MCF 10A (cell line): ENCODE measurements around the gene MAZ. TPM values are rescaled to one million over a fixed set of nuclear protein-coding genes. Genes with fewer than 3 reads are reported as not detected.
A peak's percentile ranks its signal among the peaks of the same experiment; 100 is the strongest.
"Not testable (repeated sequence)": the region's sequence is repeated elsewhere in the genome, so short reads cannot be mapped to it uniquely, and the experiment has no call there.

Experiments
- Bru-seq: library from RNA; stranded (reverse); fragments of 400-500 nt; gene quantifications from one replicate; lab custom pipeline; 2021; lab: Mats Ljungman, UMichigan
- BruChase-seq, 2 experiments: library from RNA; stranded (reverse); fragments of 400-500 nt; gene quantifications; one replicate each; lab custom pipeline; 2021; lab: Mats Ljungman, UMichigan
- BruUV-seq: library from RNA; stranded (reverse); fragments of 400-500 nt; replicated peaks from 2 replicates; lab custom pipeline; 2021; lab: Mats Ljungman, UMichigan
- CTCF ChIA-PET: fragments of 300-600 bp; sonication (Branson Sonifier 250); formaldehyde crosslinking; extraction: SDS; loops from one replicate; lab custom pipeline; 2021; ENCODE audit warnings: antibody characterized with exemption, inconsistent platforms; lab: Yijun Ruan, JAX
- POLR2A ChIA-PET: fragments of 300-600, 350-650 bp; sonication (Branson Sonifier 250); formaldehyde crosslinking; extraction: SDS; loops from one replicate; lab custom pipeline; 2020; ENCODE audit warnings: antibody characterized with exemption, inconsistent platforms; lab: Yijun Ruan, JAX
- DNase-seq: peaks from one replicate; pipeline ENCODE4 v3.0.0-alpha.2; 2018; ENCODE audit not compliant: unreplicated experiment
- H3K27ac Mint-ChIP-seq: one replicate; pipeline ENCODE4 v1.8.0; 2022; ENCODE audit warnings: mild to moderate bottlenecking, low read depth, mixed read lengths; ENCODE audit not compliant: unreplicated experiment
- H3K27me3 Mint-ChIP-seq: one replicate; pipeline ENCODE4 v1.8.0; 2022; ENCODE audit warnings: mixed read lengths; ENCODE audit not compliant: insufficient read depth, unreplicated experiment
- H3K36me3 Mint-ChIP-seq: one replicate; pipeline ENCODE4 v1.8.0; 2022; ENCODE audit warnings: mild to moderate bottlenecking, moderate library complexity, mixed read lengths; ENCODE audit not compliant: insufficient read depth, unreplicated experiment
- H3K4me1 Mint-ChIP-seq: one replicate; pipeline ENCODE4 v1.8.0; 2022; ENCODE audit warnings: mixed read lengths; ENCODE audit not compliant: insufficient read depth, unreplicated experiment
- H3K4me3 Mint-ChIP-seq: one replicate; pipeline ENCODE4 v1.8.0; 2022; ENCODE audit warnings: mild to moderate bottlenecking, moderate library complexity, mixed read lengths; ENCODE audit not compliant: unreplicated experiment
- H3K9me3 Mint-ChIP-seq: one replicate; pipeline ENCODE4 v1.8.0; 2022; ENCODE audit warnings: mixed read lengths; ENCODE audit not compliant: unreplicated experiment
- intact Hi-C: fragments of 100-400 bp; cut with micrococcal nuclease; formaldehyde crosslinking; loops from 2 replicates; pipeline ENCODE4 v1.14.1; 2022
- long read RNA-seq: library from polyadenylated mRNA; stranded (forward); transcript quantifications from one replicate; pipeline ENCODE4 v2.0.0, GENCODE V29; 2022
- total RNA-seq: library from RNA; stranded (reverse); gene quantifications from 2 replicates; pipeline ENCODE4 v1.2.3, GENCODE V29; 2022
- TF ChIP-seq, protein P1 (sequence below): fragments of 200-600 bp; IDR thresholded peaks from one replicate; pipeline ENCODE4 v1.8.0; 2022; ENCODE audit warnings: antibody characterized with exemption, mild to moderate bottlenecking; ENCODE audit not compliant: unreplicated experiment

The MAZ gene
- total RNA-seq (185 and 194 TPM in 2 replicates), Bru-seq, nascent RNA (percentile 73 among the genes with signal in this experiment), BruChase-seq, experiment 1, labeled RNA remaining after a 6-hour chase (percentile 98 among the genes with signal in this experiment), BruChase-seq, experiment 2, labeled RNA remaining after a 2-hour chase (percentile 93 among the genes with signal in this experiment)
- long read RNA-seq, transcript MAZ-201 (6 exons, 2,698 nt) = minor isoform, 30 of 156 reads
- long read RNA-seq, transcript MAZ-214 (3 exons, 1,464 nt) = minor isoform, 14 of 156 reads
- long read RNA-seq, transcript MAZ-202 (5 exons, 2,532 nt) = major isoform, 43 of 156 reads
- long read RNA-seq, partial matches to known transcripts = 36 of 156 reads
- long read RNA-seq, other reads (novel, unspliced or antisense) = 28 of 156 reads

DNA sequence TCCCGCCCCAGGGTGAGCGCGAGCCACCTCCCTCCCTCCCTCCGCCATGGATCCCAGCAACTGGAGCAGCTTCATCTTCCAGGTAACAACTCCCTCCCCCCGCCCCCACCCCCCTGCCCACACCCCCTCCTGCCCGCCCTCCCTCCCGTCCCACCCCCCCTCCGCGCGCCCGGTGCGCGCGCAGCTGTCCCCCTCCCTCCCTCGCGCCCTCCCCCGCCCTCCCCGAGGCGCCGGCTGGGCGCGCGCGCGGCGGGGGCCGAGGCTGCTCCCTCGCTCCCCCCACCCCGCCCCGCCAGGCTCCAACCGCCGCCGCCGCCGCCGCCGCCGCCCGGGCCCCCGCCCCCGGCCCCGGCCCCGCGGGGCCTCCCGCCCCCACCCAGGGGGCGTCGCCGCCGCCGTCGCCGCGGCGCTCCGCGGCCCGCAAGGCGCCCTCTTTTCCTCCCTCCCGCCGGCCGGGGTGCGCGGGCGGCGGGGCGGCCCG is at the start of gene MAZ:
Gene MAZ (plus strand): TSS at position 431 of the 481 bp plus-strand sequence. CDS start 173 bp downstream, outside the sequence.
- TF ChIP-seq, protein P1, sequence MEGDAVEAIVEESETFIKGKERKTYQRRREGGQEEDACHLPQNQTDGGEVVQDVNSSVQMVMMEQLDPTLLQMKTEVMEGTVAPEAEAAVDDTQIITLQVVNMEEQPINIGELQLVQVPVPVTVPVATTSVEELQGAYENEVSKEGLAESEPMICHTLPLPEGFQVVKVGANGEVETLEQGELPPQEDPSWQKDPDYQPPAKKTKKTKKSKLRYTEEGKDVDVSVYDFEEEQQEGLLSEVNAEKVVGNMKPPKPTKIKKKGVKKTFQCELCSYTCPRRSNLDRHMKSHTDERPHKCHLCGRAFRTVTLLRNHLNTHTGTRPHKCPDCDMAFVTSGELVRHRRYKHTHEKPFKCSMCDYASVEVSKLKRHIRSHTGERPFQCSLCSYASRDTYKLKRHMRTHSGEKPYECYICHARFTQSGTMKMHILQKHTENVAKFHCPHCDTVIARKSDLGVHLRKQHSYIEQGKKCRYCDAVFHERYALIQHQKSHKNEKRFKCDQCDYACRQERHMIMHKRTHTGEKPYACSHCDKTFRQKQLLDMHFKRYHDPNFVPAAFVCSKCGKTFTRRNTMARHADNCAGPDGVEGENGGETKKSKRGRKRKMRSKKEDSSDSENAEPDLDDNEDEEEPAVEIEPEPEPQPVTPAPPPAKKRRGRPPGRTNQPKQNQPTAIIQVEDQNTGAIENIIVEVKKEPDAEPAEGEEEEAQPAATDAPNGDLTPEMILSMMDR = no peak
- Mint-ChIP-seq H3K27ac (peak within 1 kb of the TSS; percentile 98), H3K4me1 (peaks cover 35% of the 10 kb centered on the region), H3K36me3 (peaks cover 48% of the 10 kb centered on the region), H3K4me3 (peak within 1 kb of the TSS; percentile 92), H3K9me3 (no peaks in the 10 kb centered on the region), H3K27me3 (no peaks in the 10 kb centered on the region)
- CTCF ChIA-PET = interaction anchor here (0.8 to 3.3 kb wide), 2 partner anchors 12 to 16 kb away, joined by 4 to 50 read pairs; partner anchors contain the start of genes KIF22, MVP and PAGR1
- BruUV-seq = no TSS peak
- DNase-seq = no peak
- POLR2A ChIA-PET = interaction anchor here (0.5 to 3.7 kb wide), 6 partner anchors 13 to 852 kb away, joined by 3 to 120 read pairs (median 6); partner anchors contain the start of genes FBRS, MVP, PAGR1 and TAOK2
- intact Hi-C loops = loop anchor here (5.0 kb wide), 1 partner anchor 216 kb away; the partner anchor contains the start of gene C16orf92

- TF ChIP-seq, protein P1 = no peak
- ChIA-PET POLR2A (no interaction called here), CTCF (interaction anchor here (0.6 to 1.3 kb wide), 3 partner anchors 27 to 276 kb away, joined by 3 to 6 read pairs (median 6); no protein-coding TSS in a partner anchor)
- Mint-ChIP-seq H3K9me3 (no peaks in the 10 kb centered on the region), H3K27ac (no peak overlapping the region), H3K4me1 (no peaks in the 10 kb centered on the region), H3K27me3 (no peaks in the 10 kb centered on the region), H3K36me3 (no peaks in the 10 kb centered on the region), H3K4me3 (no peak overlapping the region)
- no peak for DNase-seq
- no TSS peak for BruUV-seq
- intact Hi-C loops = no loop called here
Observed at GRCh38 chr16:29756654-29757053, 49.7 kb upstream of the MAZ start.

DNA sequence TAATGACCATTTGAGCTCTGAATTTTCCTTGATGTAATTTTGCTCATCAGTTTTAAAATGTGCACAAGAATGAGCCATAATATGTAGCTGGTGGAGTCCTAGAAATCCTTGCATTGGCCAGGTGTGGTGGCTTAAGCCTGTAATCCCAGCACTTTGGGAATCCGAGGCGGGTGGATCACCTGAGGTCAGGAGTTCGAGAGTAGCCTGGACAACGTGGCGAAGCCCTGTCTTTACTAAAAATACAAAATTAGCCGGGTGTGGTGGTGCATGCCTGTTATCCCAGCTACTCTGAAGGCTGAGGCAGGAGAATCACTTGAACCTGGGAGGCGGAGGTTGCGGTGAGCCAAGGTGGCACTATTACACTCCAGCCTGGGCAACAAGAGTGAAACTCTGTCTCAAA is 49.2 kb upstream of the MAZ start:
- POLR2A ChIA-PET, H3K4me3 Mint-ChIP-seq, BruUV-seq, H3K27me3 Mint-ChIP-seq, DNase-seq, intact Hi-C loops, H3K36me3 Mint-ChIP-seq, H3K9me3 Mint-ChIP-seq, H3K27ac Mint-ChIP-seq, H3K4me1 Mint-ChIP-seq: not testable (repeated sequence)
- CTCF ChIA-PET = interaction anchor here (0.6 to 1.3 kb wide), 3 partner anchors 28 to 275 kb away, joined by 3 to 6 read pairs (median 6); no protein-coding TSS in a partner anchor

DNA sequence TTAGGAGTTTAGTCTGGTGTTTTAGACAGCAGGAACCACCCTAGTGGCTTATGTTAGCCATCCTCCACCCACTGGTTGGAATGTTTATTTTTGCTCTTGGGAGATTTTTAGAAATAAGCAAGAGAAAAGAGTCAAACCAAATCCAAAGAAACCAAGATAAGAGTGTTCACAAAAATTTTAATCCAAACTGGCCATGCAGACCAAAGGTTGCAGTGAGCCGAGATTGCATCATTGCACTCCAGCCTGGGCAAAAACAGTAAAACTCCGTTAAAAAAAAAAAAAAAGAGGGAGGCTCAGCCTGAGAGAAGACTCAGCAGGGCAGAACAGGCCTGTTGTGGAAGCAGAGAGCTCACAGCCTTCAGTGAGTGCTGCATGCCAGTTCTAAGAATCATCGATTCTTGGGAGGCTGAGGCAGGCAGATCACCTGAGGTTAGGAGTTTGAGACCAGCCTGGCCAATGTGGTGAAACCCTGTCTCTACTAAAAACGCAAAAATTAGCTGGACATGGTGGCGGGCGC is 48.3 kb upstream of the MAZ start:
- TF ChIP-seq, protein P1 = no peak
- Mint-ChIP-seq H3K4me3 (no peak overlapping the region), H3K4me1 (no peaks in the 10 kb centered on the region), H3K9me3 (no peaks in the 10 kb centered on the region), H3K36me3 (no peaks in the 10 kb centered on the region), H3K27ac (peak overlapping the region; percentile 27), H3K27me3 (no peaks in the 10 kb centered on the region)
- ChIA-PET POLR2A (no interaction called here), CTCF (interaction anchor here (0.6 to 1.1 kb wide), 2 partner anchors 12 to 23 kb away, joined by 3 read pairs; no protein-coding TSS in a partner anchor)
- intact Hi-C loops = no loop called here
- DNase-seq = no peak
- no TSS peak for BruUV-seq
